Hypothalamus (tissue), 51 donors: Measurements from ENCODE around the gene CALCOCO2.
A peak's percentile ranks its signal among the peaks of the same experiment; 100 is the strongest.

Experiments used
- DNase-seq, 51 donors: peaks; one replicate each; lab custom pipeline; 2025; lab: John Stamatoyannopoulos, UW

The CALCOCO2 gene

GRCh38 chr17:48910370-48910769 lies 79.5 kb downstream of the CALCOCO2 start:
- peak in 11 of 51 donors; percentile 10 to 69 (median 20) for DNase-seq

- DNase-seq = no peak
Measured at GRCh38 chr17:48912476-48912875, 81.6 kb downstream of the CALCOCO2 start.
